Lung (tissue), 12 donors: ENCODE measurements around the gene ADGRG1. TPM values are rescaled to one million over a fixed set of nuclear protein-coding genes. Genes with fewer than 3 reads are reported as not detected.

Experiments used
- ATAC-seq: fragments of 200-7000 bp; cut with Tn5 transposase; one replicate; pipeline ENCODE4 v1.9.1; 2020; ENCODE audit warnings: moderate number of reproducible peaks; ENCODE audit not compliant: insufficient read depth, low FRiP score
- DNase-seq, 3 donors: peaks; one replicate each; pipeline ENCODE4 v3.0.0-alpha.2; 2013 to 2017
- H3K27ac ChIP-seq, 2 donors: one replicate each; pipeline ENCODE4 v1.5.1; 2013; ENCODE audit warnings: mild to moderate bottlenecking in 2 of 2, moderate library complexity in 2 of 2, control low read depth in 1 of 2, inconsistent platforms in 1 of 2, low read depth in 1 of 2, low read length in 1 of 2
- H3K27me3 ChIP-seq, 3 donors: one replicate each; pipeline ENCODE4 v1.5.1; 2013; ENCODE audit warnings: low read length in 2 of 3; ENCODE audit not compliant: control insufficient read depth in 3 of 3, insufficient read depth in 3 of 3
- H3K36me3 ChIP-seq, 4 donors: one replicate each; pipeline ENCODE4 v1.5.1; 2013; ENCODE audit warnings: low read length in 4 of 4, mild to moderate bottlenecking in 1 of 4, moderate library complexity in 1 of 4; ENCODE audit not compliant: control insufficient read depth in 4 of 4, insufficient read depth in 4 of 4
- H3K4me1 ChIP-seq, 5 donors: one replicate each; pipeline ENCODE4 v1.5.1; 2013; ENCODE audit warnings: low read length in 5 of 5, mild to moderate bottlenecking in 2 of 5, moderate library complexity in 1 of 5; ENCODE audit not compliant: control insufficient read depth in 5 of 5, insufficient read depth in 5 of 5
- H3K4me3 ChIP-seq: one replicate; pipeline ENCODE4 v1.5.1; 2013; ENCODE audit warnings: mild to moderate bottlenecking, control low read depth, moderate library complexity
- H3K9ac ChIP-seq, 2 donors: one replicate each; pipeline ENCODE4 v1.5.1; 2013; ENCODE audit warnings: low read length in 2 of 2, control low read depth in 1 of 2; ENCODE audit not compliant: insufficient read depth in 1 of 2
- H3K9me3 ChIP-seq, 4 donors: one replicate each; pipeline ENCODE4 v1.5.1; 2013; ENCODE audit warnings: low read length in 3 of 4, mild to moderate bottlenecking in 1 of 4, moderate library complexity in 1 of 4; ENCODE audit not compliant: control insufficient read depth in 4 of 4, insufficient read depth in 3 of 4
- CTCF ChIP-seq: IDR thresholded peaks from 2 replicates; pipeline ENCODE4 v1.5.1; 2012; ENCODE audit warnings: mild to moderate bottlenecking; ENCODE audit errors: control extremely low read depth, extremely low read depth
- WGBS, 2 donors: extraction: QIAGEN DNeasy Blood & Tissue Kit; methylation state at CpG; one replicate each; pipeline ENCODE4 v1.1.7; 2013; 5-methylcytosine and 5-hydroxymethylcytosine counted together
- polyA plus RNA-seq, 2 donors: library from polyadenylated mRNA; stranded (reverse); fragments of 200-250 nt; gene quantifications; one replicate each; pipeline ENCODE4 v1.2.1, GENCODE V29; 2013
- total RNA-seq, 2 donors: library from RNA; depleted of rRNA in 1 of 2; stranded (reverse); fragments of >200 nt in 1 of 2; gene quantifications; one replicate each; pipeline ENCODE4 v1.2.1, GENCODE V29; 2014 to 2021
- donor health status: control.
- donor health status: control.
- donor health status: Bipolar disorder and iron deficiency.
- donor health status: healthy.
- donor health status: DM: yes; HTN: yes; CAD: no.

ADGRG1 gene
- total and polyA plus RNA-seq, 4 donors = 8.8 to 74.4 (median 28.0) TPM

- Histone ChIP-seq H3K27me3 (peaks cover 0 to 3% (median 0%) of the 10 kb centered on the region in 3 donors), H3K27ac (no peak overlapping the region), H3K4me1 (peaks cover 0 to 12% (median 2%) of the 10 kb centered on the region in 5 donors), H3K36me3 (no peaks in the 10 kb centered on the region), H3K9ac (no peak overlapping the region), H3K9me3 (peaks cover 0 to 2% (median 0%) of the 10 kb centered on the region in 4 donors), H3K4me3 (no peak overlapping the region)
- no peak for ATAC-seq
- DNase-seq = no peak
- 81 to 88% methylated on average over 8 of the region's 8 CpGs for WGBS, 2 donors
- no peak for TF ChIP-seq CTCF
These were observed 19.8 kb upstream of the ADGRG1 start for GRCh38 chr16:57608462-57609113.

GRCh38 chr16:57609541-57610401 lies 18.7 kb upstream of the ADGRG1 start:
- Histone ChIP-seq H3K9me3 (peaks cover 0 to 2% (median 0%) of the 10 kb centered on the region in 4 donors), H3K4me3 (no peak overlapping the region), H3K4me1 (peaks cover 0 to 12% (median 2%) of the 10 kb centered on the region in 5 donors), H3K27me3 (peaks cover 0 to 3% (median 0%) of the 10 kb centered on the region in 3 donors), H3K9ac (no peak overlapping the region), H3K27ac (peak overlapping the region in 1 of 2 donors; percentile 35), H3K36me3 (no peaks in the 10 kb centered on the region)
- ATAC-seq (no peak), DNase-seq (peak in 2 of 3 donors; percentile 42 to 54)
- TF ChIP-seq CTCF = no peak
- 31 to 41% methylated on average over 12 of the region's 12 CpGs for WGBS, 2 donors

GRCh38 chr16:57610611-57611010 lies 17.8 kb upstream of the ADGRG1 start:
- ATAC-seq (no peak), DNase-seq (no peak)
- Histone ChIP-seq H3K9me3 (peaks cover 0 to 2% (median 0%) of the 10 kb centered on the region in 4 donors), H3K36me3 (no peaks in the 10 kb centered on the region), H3K4me1 (peaks cover 0 to 7% (median 2%) of the 10 kb centered on the region in 5 donors), H3K27ac (no peak overlapping the region), H3K4me3 (no peak overlapping the region), H3K9ac (no peak overlapping the region), H3K27me3 (peaks cover 0 to 3% (median 0%) of the 10 kb centered on the region in 3 donors)
- TF ChIP-seq CTCF = no peak
- 88 to 95% methylated on average over 4 of the region's 4 CpGs for WGBS, 2 donors
